Left forelimb (tissue), 1 donor: ENCODE measurements around the gene PRDM16.

Experiments used
- DNase-seq: peaks from one replicate; pipeline ENCODE4 v3.0.0-alpha.2; 2018; ENCODE audit warnings: low spot score

PRDM16 gene

DNA sequence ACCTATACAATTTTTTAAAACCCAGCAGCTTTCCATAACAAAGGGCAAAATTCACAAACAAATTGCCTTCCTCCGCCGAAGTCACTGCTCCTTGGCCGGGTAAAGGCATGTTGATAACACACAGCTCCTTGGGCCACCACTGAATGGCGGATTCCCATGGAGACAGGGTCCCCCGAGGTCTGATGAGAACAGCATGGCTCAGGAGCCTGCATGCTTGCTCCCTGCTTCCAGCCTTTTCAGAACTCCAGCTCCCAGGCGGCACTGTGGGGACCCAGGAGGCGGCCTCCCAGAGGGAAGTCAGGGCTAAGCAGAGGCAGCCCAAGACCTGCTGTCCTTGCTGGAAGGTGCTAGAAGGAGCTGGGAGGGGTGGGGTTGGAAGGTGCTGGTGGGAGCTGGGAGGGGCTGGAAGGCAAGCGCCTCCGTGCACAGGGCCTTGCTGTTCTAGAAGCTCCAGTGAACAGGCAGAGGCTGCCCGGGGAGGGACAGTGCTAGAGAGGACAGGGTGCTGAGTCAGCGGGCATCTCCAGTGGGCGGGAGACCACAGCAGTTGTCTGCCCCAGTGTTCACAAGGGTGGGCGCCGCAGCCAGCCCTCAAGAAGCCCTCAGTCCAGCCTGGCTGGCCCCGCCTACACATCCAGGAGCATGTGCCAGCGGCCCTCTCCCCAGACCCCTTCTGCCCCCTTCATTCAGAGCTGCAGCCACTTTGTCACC is 35.1 kb downstream of the PRDM16 start:
- DNase-seq, result no peak

DNA sequence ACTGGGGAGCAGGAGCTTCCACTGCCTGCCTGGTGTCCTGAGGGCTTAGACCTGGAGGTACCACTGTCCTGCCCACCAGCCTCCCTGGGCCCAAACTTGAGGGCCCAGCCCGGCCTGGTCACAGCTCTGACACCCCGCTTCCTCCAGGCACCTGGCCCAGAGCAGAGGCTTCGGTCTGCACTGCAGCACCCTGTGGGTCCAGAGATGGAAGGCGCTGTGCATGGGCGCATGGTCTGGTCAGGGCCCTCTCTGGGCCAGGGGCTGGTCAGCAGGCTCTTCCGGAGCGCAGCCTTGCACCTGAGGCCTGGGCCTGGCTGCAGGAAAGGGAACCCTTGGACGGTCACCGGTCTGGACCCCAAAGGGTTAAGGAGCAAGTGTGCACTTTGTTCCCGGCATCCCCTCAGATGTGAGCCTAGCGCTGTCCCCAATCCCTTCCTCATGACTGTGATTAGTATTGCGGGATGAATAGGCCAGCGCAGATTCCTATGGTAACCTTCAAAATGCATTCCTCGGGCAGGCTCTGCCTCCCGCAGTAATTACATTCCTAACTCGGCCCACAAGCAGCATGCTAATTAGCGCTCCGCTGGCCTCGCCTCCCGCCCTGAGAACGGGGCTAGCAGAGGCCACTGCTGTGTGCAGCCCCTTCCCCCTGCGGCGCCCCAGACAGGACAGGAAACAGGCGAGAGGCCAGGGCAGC is 36.3 kb downstream of the PRDM16 start:
- no peak for DNase-seq

DNA sequence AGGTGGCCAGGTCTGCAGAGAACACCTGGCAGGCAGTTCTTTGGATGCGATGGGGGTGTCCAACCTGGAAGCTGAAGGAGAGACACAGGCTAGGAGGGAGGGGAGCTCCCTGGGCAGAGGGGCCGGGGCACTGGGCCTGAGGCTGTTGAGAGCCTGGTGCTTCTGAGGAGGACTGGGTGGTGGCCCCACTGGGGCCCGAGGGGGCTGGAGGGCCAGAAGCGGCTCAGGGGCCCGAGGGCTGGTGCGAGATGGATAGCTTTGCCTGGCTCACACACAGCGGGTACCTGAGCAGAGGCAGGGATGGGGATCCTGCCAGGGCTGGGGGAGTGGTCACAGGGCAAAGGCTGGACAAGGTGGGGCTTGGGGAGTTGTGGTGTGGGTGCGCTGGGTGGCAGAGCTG is 37.2 kb downstream of the PRDM16 start:
- no peak for DNase-seq

DNA sequence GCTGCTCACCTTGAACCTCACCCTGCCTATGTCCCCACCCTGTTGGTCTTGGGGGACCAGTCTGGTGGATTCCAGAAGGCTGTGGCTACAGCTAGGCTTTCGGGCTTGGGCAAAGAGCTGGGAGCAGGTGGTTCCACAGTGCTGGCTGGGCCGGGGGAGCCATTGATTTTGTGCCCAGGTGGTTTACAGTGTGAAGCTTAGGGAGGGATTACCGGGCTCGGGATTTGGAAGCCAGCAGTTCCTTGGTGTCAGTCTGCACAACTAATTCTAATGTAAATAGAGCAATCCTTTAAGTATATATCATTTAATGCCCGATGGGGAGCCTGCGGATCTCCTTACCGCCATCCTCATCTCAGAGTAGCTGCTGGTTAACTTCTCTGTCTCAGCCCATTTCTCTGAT is 38.2 kb downstream of the PRDM16 start:
- no peak for DNase-seq

- no peak for DNase-seq
Observed at GRCh38 chr1:3109355-3109754, 40.4 kb downstream of the PRDM16 start.

- DNase-seq, result no peak
Observed at GRCh38 chr1:3111348-3112021, 42.5 kb downstream of the PRDM16 start.

DNA sequence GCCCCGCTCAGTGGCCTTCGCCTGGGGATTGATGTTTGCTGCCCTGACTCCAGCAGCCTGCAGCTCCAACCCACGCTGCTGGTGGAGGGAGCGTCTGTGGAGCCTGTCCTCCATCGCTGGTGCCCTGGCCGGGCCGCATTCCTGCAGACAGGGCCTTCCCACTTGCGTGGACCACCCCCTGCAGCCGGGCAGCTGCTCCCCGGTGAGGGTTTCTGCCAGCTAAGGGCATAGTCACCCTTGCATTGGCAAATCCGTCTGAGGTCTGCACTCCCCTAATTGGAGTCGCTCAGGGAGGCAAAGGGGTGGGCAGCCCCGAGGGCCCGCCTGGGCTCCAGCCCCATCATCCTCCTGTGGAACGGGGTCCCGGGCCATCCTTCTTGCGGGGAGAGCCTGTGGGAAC is 43.5 kb downstream of the PRDM16 start:
- no peak for DNase-seq

GRCh38 chr1:3113047-3113740 is 44.2 kb downstream of the PRDM16 start:
- no peak for DNase-seq

GRCh38 chr1:3113741-3114056 is 44.7 kb downstream of the PRDM16 start:
- DNase-seq, result no peak

DNA sequence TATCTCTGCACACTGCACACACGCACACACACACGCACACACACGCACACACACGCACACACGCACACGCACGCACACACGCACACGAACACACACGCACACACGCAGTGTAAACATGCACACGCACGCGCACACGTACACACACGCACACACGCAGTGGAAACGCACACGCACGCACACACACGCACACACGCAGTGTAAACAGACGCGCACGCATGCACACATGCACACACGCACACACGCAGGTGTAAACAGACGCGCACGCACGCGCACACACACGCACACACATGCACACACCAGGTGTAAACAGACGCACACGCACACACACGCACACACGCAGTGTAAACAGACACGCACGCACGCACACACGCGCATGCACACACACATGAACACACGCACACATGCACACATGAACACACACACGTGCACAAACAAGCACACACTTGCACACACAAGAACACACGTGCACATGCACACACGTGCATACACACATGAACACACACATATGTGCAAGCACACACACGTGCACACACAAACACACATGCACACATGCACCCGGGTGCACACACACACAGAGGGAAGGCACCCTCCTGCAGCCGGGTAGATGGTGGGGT is 45.2 kb downstream of the PRDM16 start:
- DNase-seq, result no peak

DNA sequence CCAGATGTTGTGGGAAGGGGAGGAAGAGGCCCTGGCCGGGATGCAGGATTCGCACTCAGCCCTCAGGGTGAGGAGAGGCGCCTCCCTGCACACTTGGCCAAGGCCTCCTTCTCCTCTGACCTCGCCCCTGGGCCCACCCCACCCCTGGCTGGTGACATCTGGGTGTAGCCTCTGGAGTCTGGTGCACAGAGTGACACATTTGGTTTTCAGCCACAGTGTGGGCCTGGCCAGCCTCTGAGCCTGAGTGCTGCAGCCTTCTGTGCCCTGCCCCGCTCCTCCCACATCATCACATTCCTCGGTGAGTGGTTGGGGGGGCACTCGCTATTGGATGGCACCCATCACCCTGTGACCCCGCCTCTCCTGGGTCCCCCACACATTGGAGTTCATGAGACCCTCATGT is 45.8 kb downstream of the PRDM16 start:
- no peak for DNase-seq

DNA sequence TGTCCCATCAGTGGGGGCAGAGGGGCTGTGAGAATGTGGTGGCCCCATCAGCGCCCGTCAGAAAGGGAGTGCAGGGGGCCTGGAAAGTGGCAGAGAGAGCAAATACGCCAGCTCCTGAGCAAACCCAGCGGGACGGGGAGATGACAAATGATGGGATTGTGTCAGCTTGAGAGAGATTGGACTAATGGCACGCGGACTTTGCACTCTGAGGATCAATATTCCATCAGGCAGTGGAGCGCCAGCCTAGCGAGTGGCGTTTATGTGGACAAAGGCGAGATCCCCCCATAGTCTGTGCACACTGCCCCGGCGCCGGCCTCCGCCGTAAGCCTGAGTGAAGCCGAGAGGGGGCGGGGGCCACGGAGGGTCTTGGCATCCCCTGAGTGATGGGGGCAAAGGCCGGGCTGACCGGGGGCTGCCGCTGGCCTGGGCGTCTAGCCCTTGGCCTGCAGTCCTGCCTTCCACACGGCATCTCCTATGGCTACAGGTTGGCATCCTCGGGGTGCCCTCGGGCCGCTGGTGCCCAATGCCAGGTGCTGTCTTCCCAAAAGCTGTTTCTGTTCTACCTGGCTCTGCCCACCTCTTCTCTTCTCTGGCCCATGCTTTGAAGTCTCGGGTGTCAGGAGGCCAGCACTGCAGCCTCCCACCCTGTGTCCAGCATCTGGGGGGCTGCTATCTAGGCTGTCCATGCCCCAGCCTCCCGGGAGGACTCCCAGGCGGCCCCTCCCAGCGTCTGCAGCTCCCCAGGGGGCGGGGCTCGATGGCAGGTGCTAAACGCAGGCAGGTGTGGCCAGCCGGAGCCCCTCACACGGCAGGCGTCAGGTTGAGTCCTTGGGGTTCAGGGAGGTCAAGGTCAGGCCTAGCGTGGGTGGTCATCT is 46.5 kb downstream of the PRDM16 start:
- DNase-seq, result no peak

GRCh38 chr1:3116150-3116510 is 47.1 kb downstream of the PRDM16 start:
- no peak for DNase-seq

DNA sequence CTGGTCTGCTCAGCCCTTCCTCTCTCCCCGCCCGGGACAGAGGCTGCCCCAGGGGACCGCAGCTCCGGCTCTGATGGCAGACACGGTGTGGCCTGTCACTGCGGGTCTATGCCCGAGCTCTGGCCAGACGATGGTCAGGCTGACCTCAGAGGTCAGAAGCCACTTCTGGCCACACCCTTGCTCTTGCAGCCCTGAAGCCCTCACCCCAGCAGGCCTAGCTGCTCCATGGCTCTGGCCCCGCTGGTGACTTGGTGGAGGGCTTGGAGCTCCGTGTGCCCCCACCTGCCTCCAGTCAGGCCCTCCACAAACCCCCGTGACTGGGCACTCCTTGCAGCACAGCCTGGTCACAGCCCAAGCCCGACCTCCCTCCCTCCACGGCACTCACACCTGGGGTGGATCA is 47.6 kb downstream of the PRDM16 start:
- no peak for DNase-seq

GRCh38 chr1:3117879-3118278 is 48.9 kb downstream of the PRDM16 start:
- no peak for DNase-seq

GRCh38 chr1:3119061-3119460 is 50.1 kb downstream of the PRDM16 start:
- no peak for DNase-seq

DNA sequence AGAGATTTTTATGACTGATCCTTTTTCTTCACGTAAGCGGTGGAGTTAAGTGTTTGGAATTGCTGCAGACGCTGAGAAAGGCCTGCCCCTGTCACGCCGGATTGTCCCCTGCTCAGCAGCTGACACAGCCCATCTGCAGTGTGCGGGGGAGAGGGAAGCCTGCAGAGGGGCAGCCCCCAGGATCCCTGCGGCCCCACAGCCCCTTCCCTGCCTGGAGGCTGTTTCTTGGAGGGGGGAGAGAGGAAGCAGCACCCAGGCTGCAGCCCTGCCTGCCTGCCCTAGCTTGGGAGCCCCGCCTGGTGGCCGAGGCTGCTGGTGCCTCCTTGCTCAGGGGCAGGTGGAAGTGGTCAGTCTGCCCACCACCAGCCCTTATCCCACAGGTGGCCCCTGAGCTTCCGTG is 50.7 kb downstream of the PRDM16 start:
- DNase-seq, result no peak

DNA sequence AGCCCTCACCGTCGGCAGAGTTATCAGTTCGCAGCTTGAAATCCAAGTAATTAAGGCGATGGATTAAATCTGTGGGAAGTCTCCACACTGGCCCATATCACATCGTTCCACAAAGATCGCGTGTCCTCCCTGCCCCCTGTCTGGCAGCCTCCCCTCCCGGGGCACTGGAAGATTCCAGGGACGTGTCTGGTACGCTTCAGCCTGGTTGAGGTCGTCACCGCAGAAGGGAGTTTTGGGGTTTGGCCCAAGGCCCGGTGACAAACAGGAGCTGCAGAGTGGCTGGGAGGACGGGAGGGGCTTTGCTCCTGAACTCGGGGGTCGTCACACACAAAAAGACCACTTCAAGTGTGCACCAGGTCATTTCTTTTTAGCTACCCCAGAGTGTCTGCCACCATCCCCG is 51.1 kb downstream of the PRDM16 start:
- no peak for DNase-seq

GRCh38 chr1:3120994-3121393 is 52.0 kb downstream of the PRDM16 start:
- no peak for DNase-seq

GRCh38 chr1:3121401-3122210 is 52.6 kb downstream of the PRDM16 start:
- no peak for DNase-seq

DNA sequence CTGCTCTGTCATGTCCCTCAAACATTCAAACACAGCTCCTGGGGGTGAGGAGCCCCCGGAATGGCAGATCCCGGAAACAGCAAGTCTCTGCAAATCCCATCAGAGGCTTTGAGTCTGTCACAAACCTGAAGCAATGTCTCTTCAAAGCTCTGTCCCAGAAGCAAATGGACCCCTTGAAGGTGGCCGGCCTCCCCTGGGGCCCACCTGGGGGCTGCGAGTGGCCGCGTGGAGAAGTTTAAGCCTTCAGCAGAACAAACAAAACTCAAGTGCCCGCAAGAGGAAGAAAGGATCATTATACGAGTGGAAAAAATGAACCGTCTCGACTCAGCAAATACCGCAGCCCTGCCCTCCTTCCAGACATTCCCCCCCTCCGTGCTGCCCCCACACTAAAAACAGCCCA is 53.3 kb downstream of the PRDM16 start:
- DNase-seq, result no peak
